ENCODE results near the gene CREM. TPM values are rescaled to one million over a fixed set of nuclear protein-coding genes. Genes with fewer than 3 reads are reported as not detected.

The CREM gene
- total and polyA plus RNA-seq, 2 of the 8 experiments (the other 6 are each of a cell fraction or from before 2014, with no cell fraction given), result 18.7 to 21.9 TPM

GRCh38 chr10:35236739-35237138 is 110.1 kb downstream of the CREM start:
- H3K23ac ChIP-seq (ENCODE audit: insufficient read length), result no peak overlapping the region
- H3K9ac ChIP-seq (replicated peaks in 1 of 4; ENCODE audit: extremely low read depth in 1 of 4, low read depth in 3 of 4, low read length in 3 of 4), result no peak overlapping the region
- no peaks in the 10 kb centered on the region for H3K4me1 ChIP-seq (replicated peaks in 1 of 4; ENCODE audit: control insufficient read depth in 3 of 4, insufficient read depth in 4 of 4, low read length in 3 of 4)
- ChIA-PET CTCF (ENCODE audit: partially characterized antibody) (interaction anchor here (0.7 to 2.7 kb wide), 6 partner anchors 11 to 339 kb away, joined by 3 to 8 read pairs (median 3); no protein-coding TSS in a partner anchor), POLR2A (ENCODE audit: partially characterized antibody) (no interaction called here)
- H3K56ac ChIP-seq (replicated peaks; ENCODE audit: insufficient read length, low read depth, low read length), result no peak overlapping the region
- H4K91ac ChIP-seq (replicated peaks; ENCODE audit: insufficient read length, low read length), result no peak overlapping the region
- no peaks in the 10 kb centered on the region for H3K36me3 ChIP-seq (ENCODE audit: control insufficient read depth in 2 of 4, insufficient read depth in 4 of 4, low read length in 3 of 4)
- no peak overlapping the region for H2AK5ac ChIP-seq (ENCODE audit: low read depth, low read length)
- no peaks in the 10 kb centered on the region for H4K20me1 ChIP-seq (replicated peaks in 1 of 2; ENCODE audit: control insufficient read depth in 1 of 2, insufficient read depth in 2 of 2, low read length in 2 of 2)
- no peak overlapping the region for H2BK12ac ChIP-seq (ENCODE audit: low read depth, low read length)
- TF ChIP-seq POLR2AphosphoS5 (IDR thresholded peaks at IDR 0.05; ENCODE audit: low read depth, low read length), result no peak
- TF ChIP-seq RBBP5 (IDR thresholded peaks at IDR 0.05; ENCODE audit: borderline replicate concordance, low read depth, low read length), result no peak
- TF ChIP-seq RAD21 (IDR thresholded peaks at IDR 0.05 in 1 of 2, conservative IDR thresholded peaks at IDR 0.05 in 1 of 2; ENCODE audit: low read depth in 2 of 2, low read length in 2 of 2), result peak; percentile 29 to 47; a peak in 3 of 4 replicates
- TF ChIP-seq CTCF (IDR thresholded peaks at IDR 0.05; ENCODE audit: control extremely low read depth in 1 of 3, insufficient read depth in 1 of 3, low read depth in 1 of 3, low read length in 3 of 3), result peak in 2 of 3 experiments; percentile 10 to 17; a peak in 2 of 4 replicates
- TF ChIP-seq EZH2 (IDR thresholded peaks at IDR 0.05; ENCODE audit: low read depth, low read length, severe bottlenecking), result no peak
- TF ChIP-seq ZNF274 (IDR thresholded peaks at IDR 0.05; ENCODE audit: borderline replicate concordance, extremely low read depth, low read length), result no peak
- TF ChIP-seq TAF1 (IDR thresholded peaks at IDR 0.05; ENCODE audit: low read depth, low read length), result no peak
- TF ChIP-seq ATF2 (IDR thresholded peaks at IDR 0.05; ENCODE audit: low read length), result no peak
- no peak overlapping the region for H2BK15ac ChIP-seq (ENCODE audit: low read length)
- no peak overlapping the region for H3K4me3 ChIP-seq (ENCODE audit: extremely low read depth in 1 of 4, insufficient read depth in 2 of 4, low read depth in 3 of 4, low read length in 4 of 4)
- 79% methylated on average over 3 of the region's 3 CpGs; no CpG with 5 or more reads in 1 of the 2 experiments for WGBS, 2 experiments (ENCODE audit: extremely low coverage in 1 of 2, insufficient coverage in 1 of 2, insufficient read length in 1 of 2, insufficient replicate concordance in 2 of 2, low coverage in 1 of 2, low lambda C conversion rate in 2 of 2, missing lambda C conversion rate in 1 of 2)
- no peak overlapping the region for H2BK120ac ChIP-seq (replicated peaks; ENCODE audit: low read depth, low read length)
- no peaks in the 10 kb centered on the region for H3K79me2 ChIP-seq (ENCODE audit: control insufficient read depth in 1 of 2, insufficient read depth in 2 of 2, low read length in 2 of 2)
- H2BK20ac ChIP-seq (ENCODE audit: low read length), result no peak overlapping the region
- no peak overlapping the region for H2AFZ ChIP-seq (ENCODE audit: low read length)
- H3K23me2 ChIP-seq (ENCODE audit: low read depth, low read length), result no peaks in the 10 kb centered on the region
- no peak overlapping the region for H3K18ac ChIP-seq (ENCODE audit: extremely low read depth, low read length)
- no peak overlapping the region for H4K5ac ChIP-seq (ENCODE audit: insufficient read length, low read depth, low read length)
- H3K9me3 ChIP-seq (ENCODE audit: insufficient read depth in 2 of 2, low read depth in 1 of 2, low read length in 1 of 2), result no peaks in the 10 kb centered on the region
- no peak overlapping the region for H3K4ac ChIP-seq (replicated peaks; ENCODE audit: insufficient read length, low read depth, low read length)
- H4K8ac ChIP-seq (ENCODE audit: extremely low read depth, insufficient read depth, low read length), result no peak overlapping the region
- no peak overlapping the region for H3K4me2 ChIP-seq (ENCODE audit: insufficient read depth in 1 of 2, low read depth in 2 of 2, low read length in 2 of 2)
- no peak overlapping the region for H2BK5ac ChIP-seq (ENCODE audit: low read depth, low read length)
- H3K27ac ChIP-seq (ENCODE audit: low read depth, low read length), result no peak overlapping the region
- FAIRE-seq (no peak), DNase-seq (ENCODE audit: low read depth in 1 of 2, low spot score in 2 of 2) (no peak)
- H3K27me3 ChIP-seq (replicated peaks in 1 of 4; ENCODE audit: control insufficient read depth in 3 of 4, extremely low read depth in 1 of 4, insufficient read depth in 3 of 4, low read length in 3 of 4), result no peaks in the 10 kb centered on the region
- H3K79me1 ChIP-seq (ENCODE audit: low read depth, low read length), result no peaks in the 10 kb centered on the region
- H3K14ac ChIP-seq (ENCODE audit: insufficient read length), result no peak overlapping the region
